ENCODE data around the gene LTBP3.

LTBP3 gene

DNA sequence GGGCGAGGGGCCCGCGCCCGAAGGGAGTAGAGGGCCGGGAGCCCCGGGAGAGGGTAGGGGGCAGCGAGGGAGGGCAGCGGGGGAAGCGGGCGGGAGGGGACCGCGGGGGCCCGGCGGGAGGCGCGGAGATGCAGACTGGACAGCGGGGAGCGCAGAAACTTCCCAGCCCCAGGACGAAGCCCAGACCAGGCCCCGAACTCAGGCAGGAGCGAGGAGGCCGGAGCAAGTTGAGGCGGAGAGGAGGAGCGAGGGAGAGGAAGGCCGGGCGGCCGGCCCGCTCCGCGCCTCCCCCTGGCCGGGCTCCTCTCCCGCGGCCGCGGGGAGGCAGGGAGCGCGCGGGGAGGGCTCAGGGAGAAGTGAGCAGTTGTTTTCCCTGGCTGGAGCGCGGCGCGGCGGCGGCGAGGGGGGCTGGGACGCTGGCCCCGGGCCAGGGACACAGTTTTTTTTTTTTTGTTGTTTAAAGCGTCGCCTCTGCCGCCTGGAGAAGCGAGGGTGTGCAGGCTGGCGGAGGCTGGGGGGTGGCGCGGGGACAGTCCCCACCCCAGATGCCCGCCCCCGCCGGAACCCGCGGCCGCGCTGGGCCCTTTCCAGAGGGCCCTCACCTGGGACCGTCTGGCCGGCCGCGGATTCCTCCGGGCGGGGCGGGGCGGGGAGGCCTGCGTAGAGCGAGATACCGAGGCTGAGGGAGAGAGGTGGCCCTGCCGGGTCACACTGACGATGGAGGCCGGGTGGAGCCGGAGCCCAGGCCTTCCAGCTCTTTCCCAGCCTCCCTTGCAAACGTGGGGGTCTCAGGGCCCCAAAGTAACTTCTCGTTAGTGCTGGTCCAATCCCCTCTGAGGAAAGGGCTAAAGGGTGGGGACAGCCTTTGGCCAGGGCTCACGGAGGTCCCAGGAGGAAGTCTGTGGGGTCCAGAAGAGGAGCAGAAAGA is at the start of gene LTBP3:
LTBP3 (minus strand) TSS at position 358 of the 928 bp plus-strand sequence. CDS start 400 bp downstream, outside the sequence.
- DNase-seq (ENCODE audit: low spot score): no peak

DNA sequence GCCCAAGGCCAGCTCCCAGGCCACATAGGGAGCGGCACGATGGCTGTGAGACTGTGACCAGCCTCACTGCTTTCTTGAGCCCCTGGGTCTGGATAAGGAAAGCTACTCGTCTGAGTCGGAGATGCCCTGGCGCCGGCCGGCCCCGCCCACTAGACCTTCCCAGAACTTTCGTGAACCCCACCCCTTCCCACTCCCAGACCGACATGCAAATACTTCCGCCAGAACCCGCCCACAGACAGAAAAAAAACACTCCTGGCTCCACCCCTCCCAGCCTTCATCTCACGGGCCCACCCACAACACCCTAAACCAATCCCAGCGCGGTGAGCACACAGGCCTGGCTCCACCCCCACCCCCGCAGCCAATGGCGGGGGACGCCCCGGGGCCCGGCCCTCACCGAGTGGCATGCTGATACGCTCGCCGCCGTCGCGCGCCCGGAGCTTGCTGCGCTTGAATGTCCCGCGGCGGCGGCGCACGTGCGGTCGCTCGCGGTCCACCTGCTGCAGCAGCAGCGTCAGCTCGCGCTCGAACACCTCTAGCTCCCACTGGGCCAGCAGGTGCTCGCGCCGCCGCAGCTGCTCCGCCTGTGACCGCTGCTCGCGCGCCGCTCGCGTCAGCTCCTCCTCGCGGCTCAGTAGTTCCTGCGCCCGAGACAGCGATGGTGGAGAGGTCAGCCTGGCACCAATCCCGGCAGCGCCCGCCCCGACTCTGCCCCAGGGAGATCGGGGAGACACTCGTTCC is 48.9 kb upstream of the LTBP3 start:
- no peak for DNase-seq (ENCODE audit: low spot score)

DNA sequence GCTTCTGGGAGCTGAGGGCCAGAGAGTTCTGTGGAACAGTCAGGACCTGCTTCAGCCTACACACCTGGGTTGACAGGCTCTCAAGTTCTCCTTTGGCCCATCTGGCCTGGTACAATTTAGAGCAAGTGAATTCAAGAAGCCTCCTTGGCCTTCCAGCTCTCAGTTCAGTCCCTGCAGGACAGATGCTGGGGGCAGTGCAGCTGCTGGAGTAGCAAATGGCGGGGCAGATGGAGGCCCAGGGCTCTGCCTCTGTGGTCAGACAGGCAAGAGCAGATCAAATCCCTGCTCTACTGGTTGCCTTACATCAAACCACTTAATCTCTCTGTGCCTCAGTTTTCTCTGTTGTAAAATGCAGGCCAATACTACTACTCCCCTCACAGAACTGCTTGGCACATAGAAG is 46.1 kb upstream of the LTBP3 start:
- DNase-seq (ENCODE audit: low spot score): no peak

DNA sequence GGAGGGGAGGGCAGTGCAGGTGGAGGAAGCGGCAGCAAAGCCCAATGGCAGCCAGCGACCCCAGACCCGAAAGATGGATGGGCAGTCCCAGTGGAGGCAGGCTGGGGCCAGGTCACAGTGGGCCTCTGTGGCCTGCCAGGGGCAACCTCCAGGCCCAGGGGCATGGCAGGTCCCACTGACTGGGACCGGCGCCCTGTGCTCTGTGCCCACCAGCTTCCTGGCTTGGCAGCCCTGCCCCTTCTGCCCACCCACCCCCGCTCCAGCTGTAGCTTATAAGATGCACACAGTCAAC is 41.7 kb upstream of the LTBP3 start:
- no peak for DNase-seq (ENCODE audit: low spot score)

DNA sequence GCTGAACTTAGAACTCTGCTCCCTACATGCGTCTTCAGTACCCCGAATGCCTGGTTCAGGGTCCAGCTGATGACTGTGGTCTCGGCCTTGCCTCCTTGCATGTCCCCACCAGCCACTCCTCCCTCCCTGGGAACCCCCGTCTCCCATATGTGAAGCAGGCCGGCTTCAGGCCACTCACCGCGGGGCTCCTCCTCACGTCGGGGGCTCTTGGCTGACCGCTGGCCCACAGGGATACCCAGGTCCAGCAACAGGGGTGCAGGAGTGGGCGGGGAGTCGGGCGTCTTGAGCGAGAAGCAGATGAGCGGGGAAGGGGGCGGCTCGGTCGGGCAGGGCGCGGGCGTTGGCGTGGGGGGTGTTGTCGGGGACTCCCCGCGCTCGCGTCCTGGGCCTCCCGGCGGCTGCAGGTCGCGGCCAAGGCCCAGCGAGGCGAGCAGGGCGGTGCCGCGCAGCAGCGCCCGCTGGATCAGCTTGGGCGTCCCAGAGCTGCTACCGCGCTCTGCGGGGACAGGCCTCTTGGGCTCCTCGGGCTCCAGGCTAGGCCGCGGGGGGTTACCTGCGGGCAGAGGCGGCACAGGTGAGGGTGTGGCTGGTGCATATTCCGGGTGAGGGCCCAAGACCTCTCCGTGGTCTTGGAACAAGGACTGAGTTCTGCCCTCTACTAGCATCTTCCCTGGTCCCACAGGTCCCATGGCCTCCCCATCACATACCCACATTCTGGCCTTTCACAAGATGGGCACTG is 41.2 kb upstream of the LTBP3 start:
- no peak for DNase-seq (ENCODE audit: low spot score)

DNA sequence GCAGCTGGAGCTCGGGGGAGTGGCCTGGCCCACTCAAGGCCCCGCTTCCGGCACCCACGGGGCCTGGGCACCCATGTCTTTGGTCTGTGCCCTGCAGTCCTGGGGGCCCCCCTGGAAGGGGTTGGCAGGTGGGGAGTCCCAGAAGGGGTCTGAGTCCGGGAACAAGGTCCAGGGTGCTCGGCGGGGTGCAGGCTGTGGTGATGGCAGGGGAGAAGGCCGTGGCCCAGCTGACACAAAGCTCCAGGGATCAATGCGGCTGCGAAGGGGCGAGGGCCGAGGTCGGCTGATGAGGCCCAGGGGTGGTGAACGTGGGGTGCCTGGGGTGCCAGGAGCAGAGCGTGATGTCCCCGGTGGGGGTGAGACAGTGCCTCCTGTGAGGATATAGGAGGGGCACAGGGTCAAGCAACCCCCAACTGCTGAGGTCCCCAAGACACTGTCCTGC is 40.1 kb upstream of the LTBP3 start:
- DNase-seq (ENCODE audit: low spot score): no peak

DNA sequence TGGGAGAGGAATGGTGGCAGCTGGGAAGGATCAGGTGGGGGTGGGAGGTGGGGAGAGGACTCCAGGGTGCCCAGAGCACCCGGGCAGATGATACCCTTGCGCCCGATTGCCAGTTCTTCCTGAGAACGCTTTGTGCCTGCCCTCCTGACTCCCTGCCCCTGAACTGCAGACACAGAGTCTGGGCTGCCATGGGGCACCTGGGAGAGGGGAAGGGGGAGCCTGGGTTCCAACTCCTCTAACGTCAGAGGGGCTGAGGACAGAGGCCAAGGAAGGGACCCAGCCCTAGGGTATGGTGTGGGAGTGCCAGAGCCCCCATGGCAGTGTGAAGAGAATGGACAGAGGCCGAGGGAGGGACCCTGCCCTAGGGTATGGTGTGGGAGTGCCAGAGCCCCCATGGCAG is 38.4 kb upstream of the LTBP3 start:
- no peak for DNase-seq (ENCODE audit: low spot score)

DNA sequence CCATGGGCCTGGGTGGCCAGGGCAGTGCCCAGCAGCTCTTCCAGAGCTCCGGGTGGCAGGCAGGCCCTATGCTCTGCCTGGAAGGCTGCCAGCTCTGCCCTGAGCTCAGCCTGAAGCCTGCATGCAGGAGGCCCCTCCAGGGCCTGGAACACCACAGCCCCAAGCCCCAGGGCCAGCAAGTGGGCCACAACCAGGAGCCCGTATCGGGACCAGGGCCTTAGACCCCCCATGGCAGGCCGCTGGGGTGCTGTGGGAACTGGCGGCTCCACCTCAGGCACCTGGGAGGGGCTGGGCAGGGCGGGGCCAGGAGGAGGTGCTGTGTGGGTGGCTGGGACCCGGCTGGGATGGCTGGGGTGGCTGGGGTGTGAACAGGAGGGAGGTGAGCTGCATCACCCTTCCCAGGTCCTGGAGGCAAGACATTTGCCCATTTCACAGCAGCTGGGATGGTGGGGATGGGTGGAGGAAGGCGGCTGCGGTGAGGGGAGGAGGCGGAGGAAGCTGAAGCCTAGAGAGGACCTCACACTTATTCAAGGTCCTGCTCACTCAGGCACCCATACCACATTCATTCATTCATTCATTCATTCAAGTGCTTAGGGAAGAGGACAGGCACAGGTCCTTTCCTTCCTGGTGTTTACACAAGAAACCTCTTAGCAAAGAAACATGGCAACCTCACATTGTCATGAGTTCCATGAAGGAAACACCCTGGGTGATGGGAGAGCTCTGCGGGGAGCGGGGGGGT is 37.6 kb upstream of the LTBP3 start, which contains the start of gene KCNK7:
KCNK7 (minus strand) TSS at position 258 of the 739 bp plus-strand sequence; CDS start at position 230, 28 bp downstream.
- no peak for DNase-seq (ENCODE audit: low spot score)

DNA sequence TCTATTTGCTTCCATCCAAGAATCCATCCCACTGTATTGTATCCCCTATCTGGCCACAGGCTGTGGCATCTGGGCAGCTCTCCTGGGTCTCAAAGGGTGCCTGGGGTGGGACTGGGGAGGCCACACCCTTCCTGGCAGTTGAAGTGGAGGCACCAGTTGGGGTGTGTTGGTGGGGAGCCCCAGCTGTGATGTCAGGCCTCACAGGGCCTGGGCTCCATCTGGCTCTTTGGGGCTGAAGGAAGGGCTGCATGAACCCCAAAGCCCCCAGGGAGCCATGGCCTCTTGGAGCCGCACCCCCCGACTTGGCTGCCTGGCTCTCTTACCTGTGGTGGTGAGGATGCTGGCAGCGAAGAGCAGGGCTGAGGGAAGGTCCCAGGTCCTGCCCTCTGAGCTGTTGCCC is 37.0 kb upstream of the LTBP3 start:
- DNase-seq (ENCODE audit: low spot score): no peak

DNA sequence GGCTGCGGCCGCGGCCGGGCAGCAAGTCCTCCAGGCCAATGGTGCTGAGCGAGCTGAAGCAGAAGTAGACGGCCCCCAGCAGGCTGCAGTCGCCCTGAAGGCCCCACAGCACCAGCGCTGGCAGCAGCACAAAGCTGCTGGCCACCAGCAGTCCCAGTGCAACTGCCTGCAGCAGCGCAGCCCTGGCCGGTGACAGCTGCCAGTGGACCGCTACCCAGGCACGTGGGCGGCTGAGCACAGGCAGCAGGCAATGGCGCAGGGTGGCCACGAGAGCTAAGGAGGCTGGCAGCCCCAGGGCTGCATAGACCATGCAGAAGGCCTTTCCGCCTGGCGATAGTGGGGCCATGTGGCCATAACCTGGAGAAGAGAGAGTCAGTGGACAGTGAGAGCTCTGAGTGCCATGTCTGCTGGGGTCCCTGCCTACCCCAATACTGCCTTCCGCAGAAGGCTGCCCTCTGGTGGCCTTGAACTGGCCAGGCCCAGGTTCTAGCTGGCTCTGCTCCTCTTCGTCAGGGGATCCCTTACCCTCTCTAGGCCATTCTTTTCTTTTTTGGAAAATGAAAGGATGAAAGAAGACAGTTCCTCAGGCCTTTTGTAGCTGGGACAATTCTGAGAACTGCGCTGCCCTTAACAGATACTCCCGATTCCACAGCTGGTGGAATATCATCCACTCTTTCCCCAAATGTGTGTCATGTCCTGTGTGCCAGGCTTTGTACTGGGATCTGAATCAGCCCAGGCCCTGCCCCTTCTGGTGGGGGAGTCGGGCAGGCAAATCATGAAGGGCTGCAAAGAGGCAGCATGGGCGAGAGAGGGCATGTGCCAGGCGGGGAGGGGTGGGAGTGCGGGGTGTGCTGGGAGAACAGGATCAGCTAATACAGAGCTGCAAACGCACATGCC is 35.6 kb upstream of the LTBP3 start:
- DNase-seq (ENCODE audit: low spot score): peak; percentile 50

DNA sequence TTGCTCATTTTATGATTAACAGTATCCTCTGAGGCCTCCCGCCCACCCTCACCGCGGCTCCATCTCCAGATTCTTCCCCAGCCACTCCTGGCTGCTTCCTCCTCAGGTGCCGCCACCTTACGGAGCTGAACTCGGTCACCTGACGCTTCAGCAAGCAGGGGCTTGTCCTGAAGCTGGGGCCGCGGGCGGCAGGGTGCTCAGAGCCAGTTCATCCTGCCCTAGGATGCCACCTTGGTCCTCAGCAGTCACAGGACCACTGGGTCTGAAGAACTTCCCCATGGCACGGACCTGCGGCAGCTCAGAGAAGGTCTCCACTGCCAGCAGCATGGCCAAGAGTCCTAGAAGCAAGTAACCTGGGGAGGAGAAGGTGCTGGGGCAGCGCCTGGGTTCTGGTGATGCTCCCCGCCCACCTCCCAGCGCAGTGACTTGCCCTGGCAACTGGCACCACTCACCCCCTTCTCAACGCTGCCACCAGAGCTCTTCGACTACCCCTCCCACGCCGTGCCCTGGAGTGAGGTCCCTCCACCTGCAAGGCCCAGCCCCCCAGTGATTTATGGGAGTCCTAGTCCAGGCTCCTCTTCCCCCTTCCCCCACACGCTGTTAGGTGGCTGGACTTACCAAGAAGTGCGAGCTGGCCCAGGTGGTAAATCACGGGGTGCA is 34.8 kb upstream of the LTBP3 start:
- no peak for DNase-seq (ENCODE audit: low spot score)

DNA sequence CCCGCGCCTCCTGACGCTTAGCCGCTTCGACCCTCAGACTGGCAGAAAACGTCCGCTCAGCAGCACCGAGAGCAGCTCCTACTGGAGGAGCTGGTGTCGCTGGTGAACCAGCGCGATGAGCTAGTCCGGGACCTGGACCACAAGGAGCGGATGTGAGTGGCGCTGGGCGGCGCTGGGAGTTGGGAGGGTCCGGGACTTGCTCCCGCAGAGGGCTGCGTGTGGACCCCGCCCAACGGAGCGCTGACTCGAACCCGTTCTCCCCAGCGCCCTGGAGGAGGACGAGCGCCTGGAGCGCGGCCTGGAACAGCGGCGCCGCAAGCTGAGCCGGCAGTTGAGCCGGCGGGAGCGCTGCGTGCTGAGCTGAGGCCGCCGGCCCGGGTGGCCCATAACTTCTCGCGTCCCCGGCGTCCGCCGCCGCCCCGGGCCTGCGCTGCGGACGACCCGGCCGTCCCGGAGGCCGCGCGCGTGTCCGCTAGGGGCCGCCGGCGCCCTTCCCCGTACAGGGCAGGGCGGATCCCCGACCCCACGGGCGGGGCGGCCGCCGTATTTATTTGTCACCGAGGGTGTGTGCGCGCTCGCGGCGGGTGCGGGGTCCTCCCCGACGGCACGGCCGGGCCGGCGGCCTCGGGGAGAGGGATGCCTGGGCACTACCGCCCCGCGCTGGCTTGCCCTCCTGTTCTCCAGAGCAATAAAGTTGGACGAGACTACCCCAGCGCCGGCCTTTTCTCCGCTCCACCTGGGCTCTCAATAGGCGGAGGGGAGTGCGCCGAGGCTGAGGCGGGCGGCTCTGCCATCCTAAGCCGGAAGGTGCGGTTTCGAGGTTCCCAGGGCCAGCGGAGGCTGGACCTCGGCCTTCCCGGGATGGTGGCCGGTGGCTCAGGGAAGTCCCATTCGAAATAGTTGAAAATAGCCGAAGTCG is 34.0 kb upstream of the LTBP3 start:
- no peak for DNase-seq (ENCODE audit: low spot score)

DNA sequence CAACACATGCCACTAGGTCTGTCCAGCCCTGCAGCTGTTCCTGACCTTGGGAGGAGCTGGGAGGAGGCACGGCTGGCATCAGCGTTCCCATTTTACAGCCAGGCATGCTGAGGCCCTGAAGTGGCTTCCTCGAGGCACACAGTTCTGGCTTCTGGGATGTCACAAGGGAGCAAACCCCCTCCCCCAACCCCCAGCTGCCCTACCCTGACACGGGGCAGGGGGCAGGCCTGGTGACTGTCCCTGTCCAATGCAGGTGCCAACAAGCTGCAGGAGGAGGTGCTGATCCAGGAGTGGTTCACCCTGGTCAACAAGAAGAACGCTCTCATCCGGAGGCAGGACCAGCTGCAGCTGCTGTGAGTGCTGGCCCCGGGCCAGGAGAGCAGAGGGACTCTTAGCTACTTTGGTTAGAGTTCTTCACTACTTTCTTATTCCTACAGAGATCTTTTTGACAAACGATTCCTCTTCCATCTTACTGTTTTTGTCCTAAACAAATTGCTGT is 32.1 kb upstream of the LTBP3 start:
- no peak for DNase-seq (ENCODE audit: low spot score)

DNA sequence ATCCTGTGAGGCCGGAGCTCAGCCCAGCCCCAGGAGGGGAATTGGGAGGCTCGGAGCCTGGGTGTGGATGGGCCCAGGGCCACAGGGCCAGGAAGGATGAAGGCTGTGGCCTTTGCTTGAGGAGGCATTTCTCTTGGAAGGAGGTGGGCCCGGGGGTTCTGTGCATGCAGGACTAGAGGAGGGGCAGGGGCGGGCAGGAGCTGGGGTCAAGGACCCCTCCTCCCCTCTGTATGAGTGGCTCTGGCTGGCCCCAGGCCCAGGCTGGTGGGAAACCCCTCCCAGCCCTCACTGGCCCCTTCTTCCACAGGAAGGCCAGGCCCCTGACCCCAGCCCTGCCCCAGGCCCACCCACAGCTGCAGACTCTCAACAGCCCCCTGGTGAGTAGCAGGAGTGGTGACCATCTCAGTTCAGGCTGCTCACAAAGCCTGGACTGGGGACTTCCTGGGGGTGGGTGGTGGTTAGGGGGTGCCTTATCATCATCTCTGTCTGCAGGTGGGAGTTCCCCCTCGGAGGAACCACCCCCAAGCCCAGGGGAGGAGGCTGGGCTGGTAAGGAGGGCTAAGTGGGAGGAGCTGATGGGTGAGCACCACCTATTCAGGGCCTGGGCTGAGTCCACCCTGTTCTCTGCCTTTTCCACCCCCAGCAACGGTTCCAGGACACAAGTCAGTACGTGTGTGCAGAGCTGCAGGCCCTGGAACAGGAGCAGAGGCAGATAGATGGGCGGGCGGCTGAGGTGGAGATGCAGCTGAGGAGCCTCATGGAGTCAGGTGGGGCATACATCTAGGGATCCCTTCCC is 31.5 kb upstream of the LTBP3 start:
- DNase-seq (ENCODE audit: low spot score): peak; percentile 29

DNA sequence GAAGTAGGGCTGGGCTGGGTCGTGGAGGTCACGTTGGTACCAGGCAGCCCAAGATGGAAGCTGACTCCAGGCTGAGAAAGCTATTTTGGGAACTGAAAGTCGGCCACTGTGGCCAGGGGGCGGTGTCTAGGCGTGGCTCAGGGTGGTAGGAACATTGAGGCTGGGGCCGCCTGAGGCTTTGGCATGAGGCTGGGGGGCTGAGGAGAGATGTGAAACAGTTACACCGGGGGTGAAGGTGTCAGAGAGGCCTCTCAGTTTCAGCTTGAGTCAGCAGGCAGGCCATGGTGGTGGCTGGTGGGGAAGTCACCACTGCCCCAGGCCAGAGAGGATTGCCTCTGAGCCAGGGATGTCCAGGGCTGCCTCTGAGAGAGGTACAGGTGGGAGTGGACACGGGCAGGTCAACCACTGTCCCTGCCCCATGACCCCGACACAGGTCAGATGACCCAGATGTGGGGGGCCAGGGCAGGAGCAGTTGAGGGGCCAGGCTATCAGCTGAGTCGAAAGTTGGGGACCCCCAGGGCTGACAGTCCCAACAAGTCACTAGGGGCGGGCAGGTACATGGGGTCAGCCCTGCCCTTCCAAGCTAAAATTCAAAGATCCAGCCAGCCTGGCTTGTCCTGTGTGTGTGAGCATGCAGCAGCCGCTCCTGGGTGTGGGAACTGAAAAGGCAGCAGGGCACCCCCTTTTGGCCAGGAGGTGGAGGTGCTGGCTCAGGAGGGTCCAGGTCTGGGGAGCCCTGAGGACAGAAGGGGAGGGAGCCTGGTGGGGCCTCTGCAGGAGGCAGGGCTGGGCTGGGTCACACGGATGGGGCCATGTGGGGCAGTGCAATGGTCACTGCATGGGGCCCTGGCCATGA is 30.3 kb upstream of the LTBP3 start:
- DNase-seq (ENCODE audit: low spot score): peak; percentile 78

DNA sequence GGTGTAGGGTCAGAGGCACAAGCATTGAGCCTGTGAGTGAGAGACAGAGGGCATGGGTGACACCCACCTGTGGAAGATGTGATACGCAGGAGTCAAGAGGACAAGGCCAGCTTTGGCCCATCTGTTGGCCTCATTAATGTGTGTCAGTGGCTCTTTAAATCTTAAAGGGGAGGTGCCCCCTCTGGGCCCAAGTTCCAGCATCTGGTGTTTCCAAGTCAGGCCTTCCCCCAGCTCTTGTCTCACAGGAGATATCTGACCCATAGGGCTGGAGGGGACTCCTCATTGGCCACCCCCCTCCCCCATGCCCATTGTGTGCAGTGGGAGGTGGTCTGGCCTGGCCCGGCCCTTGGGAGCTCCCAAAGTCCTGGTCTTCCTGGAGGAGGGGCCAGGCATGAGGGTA is 28.5 kb upstream of the LTBP3 start:
- DNase-seq (ENCODE audit: low spot score): no peak

DNA sequence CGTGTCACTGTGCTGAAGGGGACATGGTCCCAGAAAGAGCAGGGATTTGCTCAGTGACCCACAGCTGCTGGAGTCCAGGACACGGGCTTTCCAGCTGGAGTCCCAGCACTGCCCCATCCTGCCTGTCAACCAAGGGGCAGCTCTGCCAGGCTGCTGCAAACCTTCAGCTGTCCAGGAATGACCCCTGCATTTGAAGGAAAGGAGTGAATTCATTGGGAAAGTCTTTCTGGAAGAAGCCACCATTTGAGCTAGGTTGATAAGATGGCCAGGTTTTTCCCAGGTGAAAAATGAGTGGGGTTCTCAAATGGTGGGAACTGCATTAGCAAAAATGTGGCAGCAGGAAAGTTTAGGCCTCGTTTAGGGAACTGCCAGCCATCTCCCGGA is 28.1 kb upstream of the LTBP3 start:
- DNase-seq (ENCODE audit: low spot score): no peak
